Measurements from ENCODE around the gene RNF227.
A peak's percentile ranks its signal among the peaks of the same experiment; 100 is the strongest.

The RNF227 gene

DNA sequence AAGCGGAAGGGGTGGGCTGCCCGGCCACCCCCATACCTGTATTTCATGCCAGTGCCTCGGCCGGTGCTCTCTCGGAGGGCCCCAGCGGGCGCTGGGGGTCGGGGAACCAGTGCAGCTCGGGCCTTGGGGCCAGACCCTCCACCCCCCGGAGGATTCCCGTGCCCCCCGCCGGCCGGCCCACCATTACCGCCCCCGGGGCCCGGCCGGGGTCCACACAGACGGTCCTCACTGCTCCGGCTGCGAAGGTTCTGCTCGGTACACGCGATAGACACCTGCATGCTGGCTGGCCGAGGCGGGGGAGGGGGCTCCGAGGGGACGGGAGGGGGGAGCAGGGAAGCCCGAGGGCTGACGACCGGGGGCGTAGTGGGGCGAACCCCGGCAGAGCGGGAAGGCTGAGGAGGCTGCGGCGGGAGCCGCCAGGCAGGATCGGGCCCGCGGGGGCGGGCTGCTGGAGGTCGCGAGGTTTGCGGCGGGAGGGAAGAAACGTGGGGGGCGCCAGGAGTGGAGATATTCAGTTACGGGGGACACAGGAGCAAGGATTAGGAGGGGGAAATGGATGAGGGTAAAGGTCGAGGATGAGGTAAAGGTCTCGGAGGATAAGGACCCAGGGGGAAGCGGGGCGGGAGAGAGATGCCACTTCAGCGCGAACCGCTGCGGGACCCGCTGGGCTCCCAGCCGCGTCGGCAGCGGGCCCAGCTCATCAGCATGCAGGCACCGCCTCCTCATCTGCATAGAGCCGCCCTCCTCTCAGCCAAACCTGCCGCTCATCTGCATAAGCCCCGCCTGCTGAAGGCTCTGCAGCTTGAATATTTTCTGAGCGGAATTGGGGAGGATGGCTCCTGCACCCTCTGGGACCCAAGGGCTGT, 13.3 kb upstream of the RNF227 start, which contains the start of gene KCNAB3:
Gene KCNAB3 (minus strand): TSS at position 699 of the 866 bp plus-strand sequence. CDS start 421 bp downstream, at position 278.
- peak; percentile 32 for DNase-seq (ENCODE audit: extremely low read depth, low read depth)
- TF ChIP-seq, protein P1, sequence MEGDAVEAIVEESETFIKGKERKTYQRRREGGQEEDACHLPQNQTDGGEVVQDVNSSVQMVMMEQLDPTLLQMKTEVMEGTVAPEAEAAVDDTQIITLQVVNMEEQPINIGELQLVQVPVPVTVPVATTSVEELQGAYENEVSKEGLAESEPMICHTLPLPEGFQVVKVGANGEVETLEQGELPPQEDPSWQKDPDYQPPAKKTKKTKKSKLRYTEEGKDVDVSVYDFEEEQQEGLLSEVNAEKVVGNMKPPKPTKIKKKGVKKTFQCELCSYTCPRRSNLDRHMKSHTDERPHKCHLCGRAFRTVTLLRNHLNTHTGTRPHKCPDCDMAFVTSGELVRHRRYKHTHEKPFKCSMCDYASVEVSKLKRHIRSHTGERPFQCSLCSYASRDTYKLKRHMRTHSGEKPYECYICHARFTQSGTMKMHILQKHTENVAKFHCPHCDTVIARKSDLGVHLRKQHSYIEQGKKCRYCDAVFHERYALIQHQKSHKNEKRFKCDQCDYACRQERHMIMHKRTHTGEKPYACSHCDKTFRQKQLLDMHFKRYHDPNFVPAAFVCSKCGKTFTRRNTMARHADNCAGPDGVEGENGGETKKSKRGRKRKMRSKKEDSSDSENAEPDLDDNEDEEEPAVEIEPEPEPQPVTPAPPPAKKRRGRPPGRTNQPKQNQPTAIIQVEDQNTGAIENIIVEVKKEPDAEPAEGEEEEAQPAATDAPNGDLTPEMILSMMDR (IDR thresholded peaks at IDR 0.05; ENCODE audit: low read depth, low read length), result no peak

GRCh38 chr17:7927596-7927995, 11.5 kb upstream of the RNF227 start:
- DNase-seq (ENCODE audit: extremely low read depth, low read depth), result no peak
- TF ChIP-seq, protein P1 (IDR thresholded peaks at IDR 0.05; ENCODE audit: low read depth, low read length), result no peak

DNA sequence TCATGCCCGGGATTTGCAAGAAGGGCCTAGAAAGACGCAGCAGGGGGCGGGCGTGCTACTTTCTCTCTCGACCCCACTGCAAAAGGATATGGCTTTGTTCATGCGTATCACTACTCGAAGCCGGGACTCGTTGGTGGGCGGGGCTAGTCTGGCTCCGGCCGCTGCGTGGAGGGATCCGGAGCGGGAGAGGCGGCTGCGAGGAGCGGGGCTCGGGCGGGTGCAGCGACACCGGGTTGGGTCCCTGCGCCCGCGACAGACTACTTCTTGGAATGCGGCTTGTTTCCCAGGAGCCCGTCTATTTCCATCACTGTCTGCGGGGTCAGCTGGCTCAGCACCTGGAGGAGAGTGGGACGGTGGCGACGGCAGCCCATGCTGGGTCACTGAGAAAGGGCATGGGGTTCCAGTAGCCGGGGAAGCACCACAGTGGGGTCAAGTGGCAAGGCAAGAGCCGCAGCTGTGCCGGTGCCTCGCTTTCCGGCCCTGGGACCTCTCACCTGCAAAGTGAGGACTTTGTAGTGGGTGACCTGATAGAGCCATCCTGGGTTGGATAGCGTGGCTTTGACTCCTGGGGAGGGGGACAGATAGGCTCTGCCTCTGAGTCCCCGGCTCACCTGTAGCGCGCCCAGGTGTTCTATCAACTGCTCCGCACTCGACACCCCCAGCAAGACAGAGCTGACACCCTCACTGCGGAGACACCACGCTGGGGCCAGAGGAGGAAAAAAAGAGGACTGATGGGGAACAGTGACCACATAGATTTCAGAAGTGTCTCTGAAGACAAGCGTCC, 6.9 kb upstream of the RNF227 start:
- TF ChIP-seq, protein P1 (IDR thresholded peaks at IDR 0.05; ENCODE audit: low read depth, low read length), result no peak
- DNase-seq (ENCODE audit: extremely low read depth, low read depth), result peak; percentile 41

- TF ChIP-seq, protein P1 (IDR thresholded peaks at IDR 0.05; ENCODE audit: low read depth, low read length), result no peak
- no peak for DNase-seq (ENCODE audit: extremely low read depth, low read depth)
Observed at GRCh38 chr17:7922269-7922844, 6.3 kb upstream of the RNF227 start.

DNA sequence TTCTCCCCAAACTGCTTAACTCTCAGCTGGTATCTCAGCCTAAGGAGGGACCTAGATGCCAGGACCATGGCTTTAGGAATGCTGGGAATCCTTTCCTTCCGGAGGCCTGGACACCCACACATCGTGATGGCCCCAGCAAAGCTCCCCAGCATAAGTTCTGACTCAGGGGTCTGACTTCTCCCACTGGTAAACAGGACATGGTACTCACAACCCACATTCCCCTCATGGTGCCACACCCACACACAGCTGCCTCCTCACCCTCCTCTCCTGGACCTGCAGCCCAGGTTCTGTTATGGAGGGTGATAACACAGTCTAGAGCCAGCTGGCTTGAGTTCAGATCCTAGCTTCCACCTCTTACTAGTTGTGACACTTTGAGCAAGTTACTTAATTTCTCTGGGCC, 719 bp upstream of the RNF227 start:
- TF ChIP-seq, protein P1 (IDR thresholded peaks at IDR 0.05; ENCODE audit: low read depth, low read length), result no peak
- no peak for DNase-seq (ENCODE audit: extremely low read depth, low read depth)

- DNase-seq (ENCODE audit: extremely low read depth, low read depth), result no peak
- TF ChIP-seq, protein P1 (IDR thresholded peaks at IDR 0.05; ENCODE audit: low read depth, low read length), result no peak
Observed at GRCh38 chr17:7916385-7916682, 245 bp upstream of the RNF227 start.

Data from AG09319 (cell line).